HL-60/S4 treated with retinoic acid at 250 ng/mL for 4 days and 3 days (cell line): Measurements from ENCODE around the gene SCGB1A1.

Experiments
- in situ Hi-C: fragments of 300-500 bp; cut with MboI; formaldehyde crosslinking; loops from 2 replicates; pipeline ENCODE4 v1.7.0; 2022; ENCODE audit warnings: low sequenced_read_pairs

Gene SCGB1A1

DNA sequence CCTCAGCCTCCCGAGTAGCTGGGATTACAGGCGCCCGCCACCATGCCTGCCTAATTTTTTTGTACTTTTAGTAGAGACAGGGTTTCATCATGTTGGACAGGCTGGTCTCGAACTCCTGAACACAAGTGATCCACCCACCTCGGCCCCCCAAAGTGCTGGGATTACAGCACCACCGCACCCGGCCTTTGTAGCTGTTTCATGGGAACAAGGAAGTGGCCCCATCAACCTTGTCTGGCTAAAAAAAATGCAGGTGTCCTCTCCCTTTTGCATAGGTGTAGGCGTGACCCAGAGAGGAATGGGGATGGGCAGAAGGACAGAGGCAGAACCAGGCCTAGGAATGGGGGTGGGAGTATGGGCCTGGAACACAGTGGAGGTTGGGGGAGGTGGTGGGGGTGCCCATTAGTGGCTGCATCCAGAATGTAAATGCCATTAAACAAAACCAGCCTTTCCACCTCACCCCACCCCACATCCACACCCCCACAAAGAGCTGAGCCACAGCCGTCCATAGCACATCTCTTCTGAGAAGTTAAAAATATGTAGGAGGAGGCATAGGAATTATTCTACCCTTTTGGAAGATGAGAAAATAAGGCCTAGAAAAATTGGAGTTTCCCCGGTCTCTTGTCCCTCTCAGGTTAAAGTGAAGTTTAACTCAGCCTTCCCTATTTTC lies 22.8 kb upstream of the SCGB1A1 start:
- in situ Hi-C loops: no loop called here

DNA sequence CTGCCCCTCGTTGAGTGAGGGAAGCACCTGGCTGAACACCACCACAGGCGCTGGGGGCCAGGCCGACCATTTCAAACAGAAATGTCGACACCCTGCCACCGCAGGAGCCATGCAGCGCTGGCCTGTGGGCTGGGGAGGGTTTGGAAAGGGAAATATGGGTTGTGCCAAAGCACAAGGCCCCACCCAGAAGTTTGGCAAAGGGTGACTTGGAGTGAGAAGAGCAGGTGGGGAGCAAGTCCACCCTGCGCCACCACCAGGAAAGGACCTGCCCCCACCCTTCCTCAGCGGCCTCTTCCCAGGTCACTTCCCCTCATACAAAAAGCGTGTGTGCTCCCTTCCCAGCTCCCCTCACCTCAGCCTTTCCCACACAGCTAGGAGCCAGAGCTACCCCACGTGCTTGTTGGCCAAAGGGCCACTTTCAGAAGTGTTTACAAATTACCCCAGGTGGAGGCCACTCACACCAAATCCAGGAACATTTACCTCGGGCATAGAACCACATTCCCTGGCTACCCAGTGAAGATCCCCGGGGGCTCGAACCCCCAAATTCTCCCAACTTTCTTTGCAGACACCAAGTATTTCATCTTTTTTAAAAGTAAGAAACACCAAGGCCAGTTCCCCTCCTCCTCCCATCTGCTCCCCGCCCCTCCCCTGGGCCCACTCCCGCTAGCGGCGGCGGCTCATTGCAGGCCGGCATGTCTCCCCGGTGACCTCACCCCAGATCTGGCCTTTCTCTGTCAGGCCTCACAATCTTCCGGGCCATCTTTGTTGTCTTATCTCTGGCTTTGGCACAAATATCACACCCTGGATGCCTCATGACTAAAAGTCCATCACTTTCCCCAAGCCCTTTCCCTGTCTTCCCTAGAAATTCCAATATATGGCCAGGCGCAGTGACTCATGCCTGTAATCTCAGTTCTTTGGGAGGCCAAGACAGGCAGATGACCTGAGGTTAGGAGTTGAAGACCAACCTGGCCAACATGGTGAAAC lies 20.5 kb upstream of the SCGB1A1 start:
- in situ Hi-C loops: no loop called here

DNA sequence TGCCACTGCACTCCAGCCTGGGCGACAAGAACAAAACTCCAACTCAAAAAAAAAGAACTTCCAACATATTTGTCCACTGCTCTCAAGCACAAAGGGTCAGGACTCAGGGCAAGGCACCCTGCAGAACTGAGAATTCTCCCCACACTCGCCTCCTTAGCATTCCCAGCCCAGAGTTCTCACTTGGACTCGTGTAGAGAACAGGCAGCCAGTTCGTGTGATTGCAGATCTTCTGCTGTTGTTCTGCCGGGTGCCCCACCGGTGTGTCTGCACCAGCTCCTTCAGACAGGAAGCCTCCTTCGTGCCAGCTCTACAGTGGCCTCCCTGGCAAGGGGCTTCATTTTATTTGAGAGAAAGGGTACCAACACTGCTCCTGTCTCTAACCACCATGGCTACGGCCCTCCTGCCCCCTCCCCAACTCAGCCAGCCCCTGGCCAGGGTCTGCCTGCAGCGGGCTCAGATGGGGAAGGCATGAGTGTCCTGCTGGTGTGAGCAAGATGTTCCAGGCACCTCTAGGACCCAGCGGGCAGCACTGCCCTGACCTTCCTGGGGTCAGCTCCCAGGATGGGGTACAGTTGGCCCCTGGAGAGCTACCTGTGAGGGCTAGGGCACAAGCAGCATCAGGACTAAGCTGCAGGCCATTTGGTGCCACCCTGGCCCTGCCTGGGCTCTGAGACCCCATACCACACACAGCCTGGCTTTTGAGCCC lies 19.5 kb upstream of the SCGB1A1 start:
- in situ Hi-C loops: no loop called here

DNA sequence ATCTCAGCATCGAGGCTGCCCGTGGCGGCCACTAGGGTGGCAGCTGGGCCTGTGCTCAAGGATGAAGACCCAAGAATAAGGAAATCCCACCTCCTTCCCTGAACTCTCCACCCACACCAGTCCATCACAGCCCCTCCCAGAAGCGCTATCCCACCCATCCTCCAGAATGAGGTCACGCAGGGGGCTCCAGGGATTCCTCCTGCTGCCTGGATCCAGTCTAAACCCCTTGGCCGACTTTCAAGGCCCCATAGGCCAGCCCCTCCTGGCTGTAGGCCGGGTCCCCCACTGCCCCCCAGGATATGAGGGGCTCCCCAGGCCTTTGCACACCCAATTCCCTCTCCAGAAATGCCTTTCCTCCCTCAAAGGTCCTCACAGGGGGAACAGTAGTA lies 19.0 kb upstream of the SCGB1A1 start:
- in situ Hi-C loops: loop anchor here (25.0 kb wide), 2 partner anchors 162 to 462 kb away; partner anchors contain the start of gene EEF1G

DNA sequence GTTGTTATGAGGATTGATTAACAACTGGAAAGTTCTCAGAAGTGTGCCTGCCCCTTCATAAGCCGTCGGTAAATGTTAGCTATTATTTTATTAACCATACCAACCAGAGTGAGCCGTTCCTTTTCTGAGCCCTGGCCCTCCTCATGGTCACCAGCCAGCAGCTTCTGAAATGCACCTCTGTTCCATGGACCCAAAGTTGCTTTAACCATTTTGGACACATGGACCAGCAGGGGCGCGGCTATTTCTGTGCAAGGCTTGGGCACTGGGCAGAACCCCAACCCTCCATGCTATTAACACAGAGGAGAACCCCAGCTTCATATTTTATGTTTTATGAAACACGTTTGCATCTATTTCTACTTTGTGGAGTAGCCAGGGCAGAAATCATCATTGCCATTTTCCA lies 18.6 kb upstream of the SCGB1A1 start:
- in situ Hi-C loops: loop anchor here (25.0 kb wide), 2 partner anchors 162 to 462 kb away; partner anchors contain the start of gene EEF1G

DNA sequence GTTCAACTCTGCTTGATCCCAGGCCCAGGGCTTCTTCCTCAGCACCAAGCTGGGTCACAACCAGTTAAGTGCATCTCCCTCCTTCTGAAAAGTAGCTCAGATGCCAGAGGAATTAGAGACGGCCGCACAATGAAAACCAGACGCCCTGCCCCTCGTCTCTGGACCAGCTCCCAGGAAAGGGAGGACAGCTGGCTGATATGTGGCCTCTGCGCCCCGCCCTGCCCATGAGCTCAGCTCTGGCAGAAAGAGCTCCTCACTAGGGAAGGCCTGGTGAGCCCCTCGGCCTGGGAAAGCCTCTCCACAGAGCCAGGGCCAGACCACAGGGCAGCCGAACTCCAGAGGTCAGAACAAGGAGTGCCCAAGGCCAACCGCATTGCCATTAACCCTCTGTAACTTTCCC lies 18.1 kb upstream of the SCGB1A1 start:
- in situ Hi-C loops: loop anchor here (25.0 kb wide), 2 partner anchors 162 to 462 kb away; partner anchors contain the start of gene EEF1G

DNA sequence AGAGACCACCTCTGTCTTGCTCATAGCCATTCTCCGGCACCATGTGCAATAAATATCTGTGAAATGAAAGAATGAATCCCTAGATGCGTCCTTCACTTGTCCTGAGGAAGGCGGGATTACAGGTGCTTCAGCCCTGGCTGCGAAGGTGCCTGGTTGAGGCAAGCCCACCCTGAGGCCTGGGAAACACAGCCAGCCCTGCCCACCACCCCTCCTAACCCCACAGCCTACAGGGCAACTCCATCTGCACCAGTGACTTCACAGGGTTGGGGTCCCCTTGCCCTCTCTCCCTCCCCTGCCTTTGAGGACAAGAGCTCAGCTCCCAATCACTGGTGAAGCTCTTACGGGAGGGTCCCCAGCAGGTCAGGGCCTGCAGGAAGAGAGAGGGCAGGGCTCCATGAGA lies 17.5 kb upstream of the SCGB1A1 start:
- in situ Hi-C loops: loop anchor here (25.0 kb wide), 2 partner anchors 161 to 461 kb away; partner anchors contain the start of gene EEF1G

DNA sequence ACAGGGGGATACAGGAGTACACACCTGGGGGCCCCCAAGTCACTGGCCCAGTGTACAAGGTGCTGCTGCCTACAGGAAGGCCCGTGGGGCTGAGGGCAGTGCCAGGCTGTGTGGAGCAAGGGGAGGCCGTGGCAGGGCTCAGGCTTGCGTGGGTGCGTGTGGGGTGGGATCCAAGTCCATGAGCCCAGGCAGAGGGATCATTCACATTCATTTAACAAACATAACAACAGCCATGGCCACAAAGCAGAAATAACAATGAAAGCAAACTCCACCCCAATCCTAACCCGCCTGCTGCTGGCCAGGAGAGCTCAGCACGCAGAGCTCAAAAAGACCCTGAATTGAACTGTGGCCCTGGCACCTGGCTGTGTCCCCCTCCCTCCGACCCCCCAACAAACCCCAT lies 17.0 kb upstream of the SCGB1A1 start:
- in situ Hi-C loops: loop anchor here (25.0 kb wide), 2 partner anchors 160 to 460 kb away; partner anchors contain the start of gene EEF1G

DNA sequence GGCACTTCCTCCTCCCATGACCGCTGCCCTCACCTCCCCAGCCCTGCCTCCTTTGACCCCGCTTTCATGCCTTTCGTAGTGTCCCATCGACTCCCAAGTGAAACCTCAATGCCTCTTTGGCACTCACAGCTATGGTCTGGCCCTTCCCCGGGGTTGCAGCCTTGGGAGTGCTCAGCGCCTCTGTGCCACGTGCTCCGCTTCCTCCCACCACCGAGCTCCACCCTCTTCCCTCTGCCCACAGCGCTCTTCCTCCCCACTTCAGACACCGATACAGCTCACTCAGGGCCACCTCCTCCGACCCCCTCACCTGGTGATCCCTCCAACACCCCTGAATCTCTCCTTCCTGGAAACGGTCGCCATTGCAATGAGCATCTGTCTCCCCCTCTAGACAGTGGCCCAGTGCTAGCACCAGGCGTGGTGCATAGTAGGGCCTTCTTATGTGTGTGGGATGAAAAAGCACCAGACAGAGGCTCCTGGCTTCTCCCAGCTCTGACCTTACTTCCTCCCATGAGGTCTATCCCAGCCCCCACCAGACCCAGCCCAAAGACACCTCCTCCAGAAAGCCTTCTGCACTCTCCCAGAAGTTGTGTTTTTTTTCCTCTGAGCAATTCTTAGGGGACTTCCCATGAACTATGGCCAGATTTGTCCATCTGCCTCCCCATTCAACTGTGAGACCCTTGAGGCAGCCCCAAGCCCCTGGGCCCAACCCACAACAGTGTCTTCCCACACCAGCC lies 16.4 kb upstream of the SCGB1A1 start:
- in situ Hi-C loops: loop anchor here (25.0 kb wide), 2 partner anchors 160 to 460 kb away; partner anchors contain the start of gene EEF1G

DNA sequence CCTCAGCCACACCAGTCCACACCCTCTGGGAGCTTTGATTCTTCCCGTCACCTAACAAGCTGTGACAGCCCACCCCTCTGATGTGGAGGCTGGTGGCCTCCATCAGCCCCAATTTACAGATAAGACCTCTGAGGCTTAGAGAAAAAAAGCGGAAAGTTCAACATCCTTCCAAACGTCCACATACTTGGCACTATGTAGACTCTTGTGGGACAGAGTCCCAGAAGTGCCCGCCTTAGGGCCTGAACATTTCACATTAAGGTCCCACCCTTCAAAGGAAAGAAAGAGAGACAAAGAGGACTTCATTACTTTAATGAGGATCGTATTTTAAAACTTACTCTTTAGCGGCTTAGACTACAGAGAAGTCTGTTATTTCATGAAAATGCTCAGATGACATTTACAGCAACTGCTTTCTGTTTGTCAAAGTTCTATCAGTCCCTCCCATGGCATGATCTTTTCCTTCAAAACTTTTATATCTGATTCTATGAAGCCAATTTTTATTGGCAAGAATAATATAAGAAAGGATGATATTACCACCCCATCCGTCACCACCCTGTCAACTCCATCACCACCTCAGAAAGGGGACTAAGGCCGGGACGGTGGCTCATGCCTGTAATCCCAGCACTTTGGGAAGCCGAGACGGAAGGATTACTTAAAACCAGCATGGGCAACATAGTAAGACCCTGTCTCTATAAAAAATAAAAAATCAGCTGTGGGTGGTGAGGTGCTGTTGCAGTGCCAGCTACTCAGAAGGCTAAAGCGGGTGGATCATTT lies 15.7 kb upstream of the SCGB1A1 start:
- in situ Hi-C loops: loop anchor here (25.0 kb wide), 2 partner anchors 159 to 459 kb away; partner anchors contain the start of gene EEF1G

DNA sequence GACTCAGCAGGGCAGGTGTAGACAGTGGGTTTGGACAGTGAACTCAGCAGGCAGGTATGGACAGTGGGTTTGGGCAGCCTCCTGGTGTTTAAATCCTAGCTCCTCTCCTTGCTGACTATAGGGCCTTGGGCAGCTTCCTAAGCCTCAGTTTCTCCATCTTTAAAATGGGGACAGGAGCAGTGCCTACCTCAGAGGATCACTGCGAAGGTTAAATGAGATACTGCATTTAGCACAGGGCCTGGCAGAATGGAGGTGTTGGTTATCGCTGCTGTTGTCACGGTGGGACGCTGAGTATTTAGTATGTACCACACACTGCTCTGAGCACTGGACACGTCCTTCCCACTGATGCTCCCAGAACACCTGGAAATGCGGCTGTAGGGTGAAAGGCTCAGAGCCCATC lies 14.4 kb upstream of the SCGB1A1 start:
- in situ Hi-C loops: loop anchor here (25.0 kb wide), 2 partner anchors 158 to 458 kb away; partner anchors contain the start of gene EEF1G

DNA sequence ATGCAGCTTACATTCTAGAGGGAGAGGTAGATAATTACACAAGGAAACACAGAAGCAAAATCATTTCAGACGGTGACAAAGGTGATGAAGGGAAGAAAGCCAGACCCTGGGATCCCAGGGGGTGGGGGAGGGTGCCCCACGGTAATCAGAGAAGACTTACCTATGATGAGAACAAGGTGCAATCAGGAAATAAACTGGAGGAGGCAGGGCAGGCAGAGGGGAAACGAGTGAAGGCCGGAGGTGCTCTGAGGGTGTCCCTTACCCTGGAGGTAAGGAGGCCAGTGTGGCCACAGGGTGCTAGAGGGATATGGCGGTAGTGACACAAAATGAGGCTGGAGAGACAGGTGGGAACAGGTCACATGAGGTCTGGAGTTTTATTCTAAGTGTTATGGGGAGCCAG lies 13.9 kb upstream of the SCGB1A1 start:
- in situ Hi-C loops: loop anchor here (25.0 kb wide), 2 partner anchors 157 to 457 kb away; partner anchors contain the start of gene EEF1G

DNA sequence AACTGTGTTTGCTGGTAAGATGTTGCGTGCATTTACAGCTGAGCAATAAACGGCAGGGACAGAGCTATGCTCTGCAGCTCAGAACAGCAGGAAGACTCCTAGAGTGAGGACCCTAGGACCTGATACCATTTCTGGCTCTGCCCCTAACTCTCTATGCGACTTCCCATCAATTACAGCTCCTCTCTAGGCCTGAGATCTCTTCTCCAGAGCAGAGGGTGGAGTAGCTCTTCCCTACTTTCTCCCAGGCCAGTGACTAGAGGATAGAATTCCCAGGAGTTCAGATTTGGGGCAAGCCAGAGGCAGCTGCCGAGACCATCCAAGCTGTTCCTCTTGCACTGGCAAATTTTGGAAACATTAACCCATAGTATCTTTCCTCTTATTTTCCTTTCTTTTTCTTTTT lies 12.8 kb upstream of the SCGB1A1 start:
- in situ Hi-C loops: loop anchor here (25.0 kb wide), 2 partner anchors 156 to 456 kb away; partner anchors contain the start of gene EEF1G

DNA sequence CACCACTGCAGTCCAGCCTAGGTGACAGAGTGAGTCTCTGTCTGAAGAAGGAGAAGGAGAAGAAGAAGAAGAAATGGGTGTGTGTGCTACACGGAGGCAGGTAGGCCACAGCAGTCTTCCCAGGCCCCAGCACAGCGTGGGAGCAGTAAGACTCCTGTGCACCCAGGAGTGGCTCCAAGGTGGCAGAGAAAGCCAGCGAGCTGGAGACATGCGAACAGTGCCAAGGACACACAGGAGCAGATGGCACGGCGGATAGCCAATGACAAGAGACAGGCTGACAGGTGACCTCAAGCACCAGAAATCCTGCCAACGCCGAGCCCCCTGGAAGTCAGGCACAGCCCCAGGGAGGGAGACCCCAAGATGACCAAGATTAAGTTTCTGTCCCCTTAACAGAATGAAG lies 9.0 kb upstream of the SCGB1A1 start:
- in situ Hi-C loops: loop anchor here (10.0 to 25.0 kb wide), 3 partner anchors 152 to 452 kb away; partner anchors contain the start of gene EEF1G

DNA sequence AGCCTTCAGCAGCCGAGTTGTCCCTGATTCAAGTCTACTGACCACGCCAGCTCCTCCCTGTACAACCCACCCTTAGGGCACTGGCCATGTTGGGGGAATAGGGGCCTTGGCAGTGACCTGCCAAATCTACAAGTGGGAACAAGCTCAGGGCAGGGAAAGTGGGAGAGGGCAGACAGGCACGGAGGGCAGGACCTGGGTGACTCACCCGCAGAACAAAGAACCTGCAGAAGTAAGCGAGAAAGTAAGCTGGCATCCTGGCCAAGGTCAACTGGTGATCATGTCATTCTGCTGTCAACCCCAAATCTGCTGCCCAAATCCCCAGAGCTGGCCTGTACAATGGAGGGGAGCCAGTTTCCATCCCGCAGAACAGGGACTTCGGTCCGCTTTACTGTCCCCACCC lies 7.9 kb upstream of the SCGB1A1 start:
- in situ Hi-C loops: loop anchor here (10.0 to 25.0 kb wide), 3 partner anchors 151 to 451 kb away; partner anchors contain the start of gene EEF1G

DNA sequence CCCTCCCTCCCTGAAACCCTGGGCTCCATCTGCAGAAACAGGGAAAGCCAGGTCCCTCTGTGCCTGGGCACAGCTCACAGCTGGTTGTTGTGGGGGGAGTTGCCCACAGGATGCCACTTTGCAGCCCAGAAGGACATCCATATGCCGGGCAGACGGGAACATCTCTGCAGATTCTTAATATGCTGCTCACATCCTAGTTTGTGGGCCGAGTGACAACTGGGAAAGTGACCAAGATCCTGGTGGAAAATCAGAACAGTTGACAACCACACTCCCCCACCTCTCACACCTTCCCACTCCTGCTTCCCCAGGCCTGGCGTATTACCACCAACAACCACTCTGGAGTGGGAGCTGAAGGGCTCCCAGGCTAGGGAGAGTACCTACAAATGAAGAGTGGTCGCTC lies 7.3 kb upstream of the SCGB1A1 start:
- in situ Hi-C loops: loop anchor here (10.0 to 25.0 kb wide), 3 partner anchors 151 to 451 kb away; partner anchors contain the start of gene EEF1G

DNA sequence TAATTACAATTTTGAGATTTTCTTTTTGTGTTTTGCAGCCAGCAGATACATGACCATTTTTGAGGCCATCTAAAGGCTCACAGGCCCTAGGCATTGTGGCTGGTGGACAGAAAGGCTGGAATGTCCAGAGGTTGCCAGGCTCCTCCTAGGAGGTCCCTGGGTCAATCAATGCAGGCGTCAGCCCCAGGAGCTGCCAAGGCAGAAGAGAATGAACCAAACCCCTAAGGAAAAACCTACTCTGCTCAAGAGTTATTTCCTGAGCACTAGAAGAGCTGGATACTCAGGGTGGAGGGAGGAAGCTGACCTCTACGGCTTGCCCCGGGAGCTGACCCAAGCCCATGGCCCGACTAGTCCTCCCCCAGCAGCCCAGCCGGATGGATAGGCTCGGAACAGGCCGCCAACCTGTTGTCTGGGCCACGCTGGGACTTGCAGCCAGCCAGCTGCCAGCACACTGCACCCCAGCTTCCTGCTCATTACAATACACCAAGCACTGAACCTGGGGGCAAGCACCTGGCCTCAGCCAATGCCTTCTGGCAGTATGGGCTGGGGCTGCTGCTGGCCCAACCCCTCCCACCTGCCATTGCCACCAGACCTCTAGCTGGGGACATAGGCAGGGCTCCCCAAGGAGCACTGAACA lies 5.7 kb upstream of the SCGB1A1 start:
- in situ Hi-C loops: loop anchor here (10.0 to 25.0 kb wide), 3 partner anchors 149 to 449 kb away; partner anchors contain the start of gene EEF1G

DNA sequence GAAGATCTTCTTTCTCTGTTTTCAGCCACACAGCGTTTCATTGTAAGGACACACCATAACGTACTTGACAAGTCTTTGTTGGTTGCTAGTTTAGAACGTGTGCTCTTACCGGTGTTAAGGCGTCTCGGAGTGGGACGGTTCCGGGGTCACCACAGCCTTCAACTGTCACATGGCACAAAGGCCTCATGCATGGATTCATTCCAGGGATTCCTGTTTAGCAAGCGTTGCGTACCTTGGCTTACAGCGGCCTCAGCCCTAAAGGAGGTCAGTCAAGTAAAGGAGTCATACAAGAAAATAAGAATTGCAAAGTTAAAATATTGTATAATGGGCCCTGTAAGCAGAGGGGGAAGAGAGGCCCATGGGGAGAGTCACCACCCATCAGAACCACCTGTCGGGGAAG lies 2.2 kb upstream of the SCGB1A1 start:
- in situ Hi-C loops: loop anchor here (10.0 to 25.0 kb wide), 3 partner anchors 146 to 446 kb away; partner anchors contain the start of gene EEF1G
